KMS-11 (cell line): ENCODE data around the gene MCOLN3.
A peak's percentile ranks its signal among the peaks of the same experiment; 100 is the strongest.

Experiments used
- H2AFZ ChIP-seq: fragments of 200-600 bp; sonication (generic); 2 replicates; pipeline ENCODE4 v1.6.1; 2016; ENCODE audit warnings: antibody characterized with exemption, mixed run types, low read depth
- H3K27ac ChIP-seq: fragments of 200-600 bp; sonication (generic); 2 replicates; pipeline ENCODE4 v1.6.1; 2016; ENCODE audit warnings: mild to moderate bottlenecking, mixed run types
- H3K27me3 ChIP-seq: fragments of 200-600 bp; sonication (generic); 2 replicates; pipeline ENCODE4 v1.6.1; 2017; ENCODE audit warnings: mild to moderate bottlenecking, low read depth, mixed run types, moderate library complexity; ENCODE audit not compliant: insufficient read depth
- H3K36me3 ChIP-seq: fragments of 200-600 bp; sonication (generic); 2 replicates; pipeline ENCODE4 v1.6.1; 2017; ENCODE audit warnings: mild to moderate bottlenecking, mixed run types; ENCODE audit not compliant: insufficient read depth
- H3K4me1 ChIP-seq: fragments of 200-600 bp; sonication (generic); 2 replicates; pipeline ENCODE4 v1.6.1; 2016; ENCODE audit warnings: mild to moderate bottlenecking, low read depth, mixed run types; ENCODE audit not compliant: poor library complexity, severe bottlenecking
- H3K4me2 ChIP-seq: fragments of 200-600 bp; sonication (generic); 2 replicates; pipeline ENCODE4 v1.7.0; 2016; ENCODE audit warnings: mild to moderate bottlenecking, mixed run types
- H3K4me3 ChIP-seq: fragments of 200-600 bp; sonication (generic); IDR thresholded peaks from 2 replicates; pipeline ENCODE4 v1.6.1; 2017; ENCODE audit warnings: low read depth, low read length, mixed read lengths; ENCODE audit not compliant: insufficient read depth
- H3K79me2 ChIP-seq: fragments of 200-600 bp; sonication (generic); 2 replicates; pipeline ENCODE4 v1.6.1; 2016; ENCODE audit warnings: low read depth, mixed run types; ENCODE audit not compliant: insufficient read depth
- H3K9ac ChIP-seq: fragments of 200-600 bp; sonication (generic); 2 replicates; pipeline ENCODE4 v1.6.1; 2016; ENCODE audit warnings: mild to moderate bottlenecking, mixed run types
- H4K20me1 ChIP-seq: fragments of 200-600 bp; sonication (generic); 2 replicates; pipeline ENCODE4 v1.6.1; 2016; ENCODE audit warnings: mild to moderate bottlenecking, mixed run types; ENCODE audit not compliant: insufficient read depth
- CTCF ChIP-seq: fragments of 200-600 bp; sonication (generic); conservative IDR thresholded peaks from 2 replicates; pipeline ENCODE4 v1.6.1; 2017; ENCODE audit warnings: low read depth, mild to moderate bottlenecking, antibody characterized with exemption, low read length, moderate library complexity, mixed read lengths

The MCOLN3 gene

GRCh38 chr1:85048296-85049064 is at the start of gene MCOLN3:
Gene MCOLN3 (minus strand): TSS chr1:85048500. CDS start chr1:85045360, 3,140 bp downstream.
- no peak within 1 kb of the TSS for H3K4me3 ChIP-seq
- no peaks in the 10 kb centered on the region for H3K4me1 ChIP-seq
- no peaks in the 10 kb centered on the region for H3K36me3 ChIP-seq
- no peak within 1 kb of the TSS for H3K27ac ChIP-seq
- TF ChIP-seq CTCF = no peak
- no peaks in the 10 kb centered on the region for H3K79me2 ChIP-seq
- no peaks in the 10 kb centered on the region for H3K27me3 ChIP-seq
- peak within 1 kb of the TSS; percentile 69 for H2AFZ ChIP-seq
- no peaks in the 10 kb centered on the region for H4K20me1 ChIP-seq
- peak within 1 kb of the TSS; percentile 76 for H3K4me2 ChIP-seq
- peak within 1 kb of the TSS; percentile 18; the same call in 1 of the 2 replicates for H3K9ac ChIP-seq

- Histone ChIP-seq H3K4me3 (no peak overlapping the region), H4K20me1 (no peaks in the 10 kb centered on the region), H2AFZ (no peak overlapping the region), H3K27me3 (no peaks in the 10 kb centered on the region), H3K4me1 (no peaks in the 10 kb centered on the region), H3K36me3 (no peaks in the 10 kb centered on the region), H3K9ac (no peak overlapping the region), H3K79me2 (no peaks in the 10 kb centered on the region), H3K27ac (no peak overlapping the region), H3K4me2 (no peak overlapping the region)
- no peak for TF ChIP-seq CTCF
Measured at GRCh38 chr1:85093644-85094043, 45.3 kb upstream of the MCOLN3 start.

- H2AFZ ChIP-seq = no peak overlapping the region
- H3K27me3 ChIP-seq = no peaks in the 10 kb centered on the region
- H3K9ac ChIP-seq = no peak overlapping the region
- H3K4me1 ChIP-seq = no peaks in the 10 kb centered on the region
- no peak overlapping the region for H3K27ac ChIP-seq
- H3K4me2 ChIP-seq = no peak overlapping the region
- TF ChIP-seq CTCF = no peak
- no peak overlapping the region for H3K4me3 ChIP-seq
- H3K79me2 ChIP-seq = no peaks in the 10 kb centered on the region
- no peaks in the 10 kb centered on the region for H4K20me1 ChIP-seq
- no peaks in the 10 kb centered on the region for H3K36me3 ChIP-seq
Measured at GRCh38 chr1:85091671-85092280, 43.5 kb upstream of the MCOLN3 start.

- Histone ChIP-seq H3K27me3 (no peaks in the 10 kb centered on the region), H3K4me1 (no peaks in the 10 kb centered on the region), H3K9ac (no peak overlapping the region), H3K4me3 (no peak overlapping the region), H3K79me2 (no peaks in the 10 kb centered on the region), H3K27ac (no peak overlapping the region), H2AFZ (no peak overlapping the region), H3K36me3 (no peaks in the 10 kb centered on the region), H3K4me2 (no peak overlapping the region), H4K20me1 (no peaks in the 10 kb centered on the region)
- TF ChIP-seq CTCF = no peak
Measured at GRCh38 chr1:85090225-85090624, 41.9 kb upstream of the MCOLN3 start.
